ENCODE measurements around the gene SHANK1. TPM values are rescaled to one million over a fixed set of nuclear protein-coding genes. Genes with fewer than 3 reads are reported as not detected.

The SHANK1 gene
- total and polyA plus RNA-seq, 2 of the 13 experiments (the other 11 are each of a cell fraction or from before 2014, with no cell fraction given) = not detected

GRCh38 chr19:50739914-50740426 is 20.4 kb upstream of the SHANK1 start:
- no peaks in the 10 kb centered on the region for H3K36me3 ChIP-seq (replicated peaks in 1 of 2; ENCODE audit: control insufficient read depth in 1 of 2, insufficient read depth in 2 of 2, low read length in 2 of 2)
- H3K27me3 ChIP-seq (ENCODE audit: control insufficient read depth in 1 of 2, insufficient read depth in 2 of 2, low read length in 2 of 2) = peaks cover 0 to 8% of the 10 kb centered on the region in 2 experiments; a peak in 2 of 5 replicates
- POLR2A ChIA-PET = no interaction called here
- no peak overlapping the region for H3K4me3 ChIP-seq (replicated peaks in 1 of 3; ENCODE audit: insufficient read depth in 1 of 3, low read depth in 2 of 3, low read length in 3 of 3)
- no peak overlapping the region for H3K4me2 ChIP-seq (ENCODE audit: low read depth, low read length)
- H4K20me1 ChIP-seq (ENCODE audit: insufficient read depth, low read length) = no peaks in the 10 kb centered on the region
- no peaks in the 10 kb centered on the region for H3K79me2 ChIP-seq (ENCODE audit: insufficient read depth, low read length)
- WGBS (ENCODE audit: low lambda C conversion rate) = 29% methylated on average over 11 of the region's 11 CpGs
- H3K9ac ChIP-seq (ENCODE audit: insufficient read depth, low read depth, low read length) = no peak overlapping the region
- ATAC-seq = no peak
- FAIRE-seq = no peak
- no TSS peak for BruUV-seq (replicated peaks)
- H3K9me3 ChIP-seq (ENCODE audit: low read length) = no peaks in the 10 kb centered on the region
- TF ChIP-seq NFE2L1 (CRISPR knock-in tag; IDR thresholded peaks at IDR 0.05; ENCODE audit: borderline replicate concordance) (no peak), RFX1 (IDR thresholded peaks at IDR 0.05) (peak; percentile 49; the same call in 1 of the 2 replicates), SNAPC4 (CRISPR knock-in tag; IDR thresholded peaks at IDR 0.05) (no peak), ZBTB49 (CRISPR knock-in tag; IDR thresholded peaks at IDR 0.05; ENCODE audit: borderline replicate concordance) (no peak)
- no peak for DNase-seq (ENCODE audit: low spot score)
- CTCF ChIA-PET (ENCODE audit: low intra/inter-chr PET ratio, low total read pairs) = no interaction called here
- no peaks in the 10 kb centered on the region for H3K4me1 ChIP-seq (ENCODE audit: insufficient read depth, low read length)
- H3K27ac ChIP-seq (ENCODE audit: extremely low read length, insufficient read depth, low read length) = no peak overlapping the region
- intact Hi-C loops (cut with micrococcal nuclease; ENCODE audit: unreplicated experiment) = no loop called here
- no peak overlapping the region for H2AFZ ChIP-seq (ENCODE audit: low read length)
- in situ Hi-C loops (cut with HindIII; ENCODE audit: extremely low pct_ligation_motif_present, low pct_unique_long_range_greater_than_20kb) = no loop called here

Data from HepG2 (cell line).